HG02970 (cell line): Measurements from ENCODE around the gene VEGFA.
"Not testable (repeated sequence)": the region's sequence is repeated elsewhere in the genome, so short reads cannot be mapped to it uniquely, and the experiment has no call there.

Experiments used
- ATAC-seq: cut with Tn5 transposase; IDR thresholded peaks from one replicate; pipeline ENCODE4 v1.9.1; 2021; ENCODE audit warnings: mild to moderate bottlenecking, moderate library complexity, moderate number of reproducible peaks; ENCODE audit not compliant: unreplicated experiment, low FRiP score

Gene VEGFA

DNA sequence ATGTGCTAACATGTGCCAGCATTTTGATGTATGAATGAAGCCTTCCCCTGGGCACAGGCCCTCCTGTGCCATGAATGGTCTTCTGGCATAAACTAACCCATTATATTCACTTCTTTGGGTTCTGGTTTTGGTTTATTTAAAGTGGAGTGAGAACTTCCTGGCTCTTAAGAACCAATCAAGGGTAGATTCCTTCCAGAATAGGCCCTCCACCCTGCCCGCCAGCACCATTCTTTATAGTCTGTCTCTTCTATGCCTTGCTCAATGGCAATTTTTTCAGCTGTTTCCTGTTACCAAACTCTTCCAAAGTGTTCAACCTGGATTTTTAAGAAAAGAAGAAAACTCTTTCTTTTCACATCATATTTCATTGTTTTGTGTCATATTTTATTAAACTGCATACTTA is 44.1 kb downstream of the VEGFA start:
- no peak for ATAC-seq

DNA sequence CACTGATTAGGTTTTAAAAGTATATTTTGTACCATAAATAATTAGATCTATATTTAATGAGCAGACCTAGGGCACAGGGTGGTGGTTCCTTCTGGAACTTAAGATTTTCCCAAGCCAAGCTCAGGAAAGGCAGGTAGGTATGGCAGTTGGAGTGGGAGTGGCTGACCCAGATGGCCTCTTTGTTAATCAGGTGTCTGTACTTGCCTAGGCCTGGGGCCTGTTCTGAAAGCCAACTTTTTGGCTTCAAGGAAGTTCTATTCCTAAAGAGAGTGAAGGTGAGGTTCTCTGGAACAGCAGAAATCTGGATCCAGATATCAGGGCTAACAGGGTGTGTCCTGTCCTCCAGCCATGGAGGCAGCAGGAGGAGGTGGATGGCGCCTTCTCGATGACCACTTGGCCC is 44.9 kb downstream of the VEGFA start:
- no peak for ATAC-seq

DNA sequence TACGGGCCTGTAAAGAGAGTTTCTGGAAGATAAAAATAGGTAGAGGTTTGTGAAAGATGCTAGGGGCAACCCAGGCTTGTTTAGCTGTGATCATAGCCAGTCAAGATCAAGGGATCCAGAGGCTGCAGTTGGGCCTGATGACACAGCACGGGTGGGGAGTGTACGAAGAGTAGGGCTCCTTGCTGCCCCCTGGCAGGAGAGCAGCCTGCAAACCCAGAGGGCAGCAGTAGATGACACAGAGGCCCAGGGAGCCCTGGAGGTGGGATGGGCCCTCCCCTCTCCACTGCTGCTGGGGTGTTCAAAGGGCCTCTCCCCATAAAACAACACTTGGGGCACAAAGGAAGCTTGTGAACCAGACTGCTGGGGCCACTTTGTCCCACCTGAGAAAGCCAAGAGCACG is 47.2 kb downstream of the VEGFA start:
- no peak for ATAC-seq

DNA sequence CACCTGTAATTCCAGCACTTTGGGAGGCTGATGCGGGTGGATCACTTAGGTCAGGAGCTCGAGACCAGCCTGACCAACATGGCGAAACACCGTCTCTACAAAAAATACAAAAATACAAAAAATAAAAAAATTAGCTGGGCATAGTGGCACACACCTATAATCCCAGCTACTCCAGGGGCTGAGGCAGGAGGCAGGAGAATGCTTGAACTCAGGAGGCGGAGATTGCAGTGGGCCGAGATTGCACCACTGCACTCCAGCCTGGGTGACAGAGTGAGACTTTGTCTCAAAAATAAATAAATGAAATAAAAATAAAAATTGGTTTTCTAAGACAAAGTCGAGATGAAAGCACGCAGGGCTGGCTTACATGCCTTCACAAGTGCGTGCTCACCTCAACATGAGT is 49.0 kb downstream of the VEGFA start:
- ATAC-seq, result not testable (repeated sequence)

DNA sequence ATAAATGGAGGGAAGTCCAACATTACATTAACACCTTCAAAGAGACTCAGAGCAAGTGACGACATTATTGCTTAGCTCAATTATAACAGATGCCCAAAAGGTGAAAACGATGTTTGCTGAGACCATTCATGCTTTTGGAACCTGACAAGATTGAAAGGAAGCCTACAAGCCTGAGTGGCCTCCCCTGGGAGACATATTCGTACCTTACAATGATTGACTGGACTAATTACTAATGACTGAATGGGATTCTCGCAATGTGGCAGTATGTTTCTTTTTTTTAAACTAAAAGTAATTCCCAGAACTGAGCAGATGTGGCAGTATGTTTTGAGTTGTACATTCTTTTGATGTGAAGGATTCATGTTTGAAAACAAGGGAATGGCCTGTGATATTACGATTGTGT is 49.9 kb downstream of the VEGFA start:
- no peak for ATAC-seq

DNA sequence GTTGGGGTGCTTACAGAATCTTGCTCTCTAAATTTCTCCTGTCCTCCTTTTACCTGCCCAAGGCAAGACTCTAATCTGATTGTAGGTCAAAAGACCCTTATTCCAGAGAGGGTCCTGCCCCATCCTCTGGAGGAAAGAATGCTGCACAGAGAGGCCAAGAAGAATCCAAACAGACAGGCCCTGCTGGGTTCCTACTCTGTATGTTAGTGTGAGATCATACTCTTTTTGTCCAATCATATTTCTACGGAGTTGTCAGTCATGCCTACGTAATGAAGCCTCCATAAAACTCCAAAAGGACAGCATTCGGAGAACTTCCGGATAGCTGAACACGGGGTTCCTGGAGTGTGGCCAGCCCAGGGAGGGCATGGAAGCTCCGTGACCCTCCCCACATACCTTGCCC is 50.5 kb downstream of the VEGFA start:
- ATAC-seq, result no peak

DNA sequence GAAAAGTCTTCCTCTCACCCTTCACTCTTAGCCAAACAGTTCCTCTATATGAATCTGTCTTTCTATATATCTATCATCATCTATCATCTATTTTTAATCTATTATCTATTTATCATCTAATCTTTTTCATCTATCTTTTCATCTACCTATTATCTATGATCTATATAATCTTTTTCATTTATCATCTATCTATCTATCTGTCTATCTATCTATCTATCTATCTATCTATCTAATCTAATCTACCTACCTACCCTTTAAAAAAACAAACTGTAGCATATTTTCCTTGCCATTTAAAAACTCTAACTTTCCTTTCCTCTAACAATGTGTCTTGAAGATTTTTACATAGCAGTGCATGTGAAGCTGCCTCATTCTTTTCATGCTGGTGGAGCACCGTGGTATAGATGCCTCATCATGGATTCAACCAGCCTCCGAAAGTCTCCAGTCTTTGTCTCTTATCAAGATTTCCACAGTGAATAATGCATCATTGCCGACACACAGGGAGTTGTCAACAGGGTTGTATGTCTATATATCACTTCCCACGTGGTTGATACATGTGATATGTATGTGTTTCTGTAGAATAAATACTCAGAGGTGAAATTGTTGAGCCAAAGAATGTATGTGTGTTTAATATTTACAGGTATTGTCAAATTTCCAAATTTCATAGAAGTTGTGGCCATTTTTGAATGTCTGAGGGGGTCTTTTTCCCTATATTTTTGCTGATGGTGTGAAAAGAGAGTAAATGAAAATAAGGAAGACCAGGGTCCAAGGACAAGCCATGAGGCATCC is 51.3 kb downstream of the VEGFA start:
- ATAC-seq, result no peak

DNA sequence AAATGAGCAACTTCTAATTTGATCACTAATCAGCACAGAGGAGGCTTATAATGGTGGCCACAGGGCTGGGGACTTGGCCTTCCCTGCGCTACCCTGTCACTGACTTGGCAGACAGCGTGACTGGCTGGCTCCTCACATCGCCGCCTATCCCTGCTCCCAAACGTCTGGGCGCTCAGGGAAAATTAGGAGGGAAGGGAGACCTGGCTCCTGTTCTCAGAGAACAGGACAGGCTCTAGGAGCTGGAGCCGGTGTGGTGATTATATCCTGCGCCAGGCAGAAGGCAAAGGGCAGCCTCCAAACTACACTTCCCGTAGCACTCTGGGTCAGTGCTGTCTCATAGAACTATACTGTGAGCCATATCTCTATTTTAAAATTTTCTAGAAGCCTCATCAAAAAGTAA is 53.4 kb downstream of the VEGFA start:
- ATAC-seq, result no peak

DNA sequence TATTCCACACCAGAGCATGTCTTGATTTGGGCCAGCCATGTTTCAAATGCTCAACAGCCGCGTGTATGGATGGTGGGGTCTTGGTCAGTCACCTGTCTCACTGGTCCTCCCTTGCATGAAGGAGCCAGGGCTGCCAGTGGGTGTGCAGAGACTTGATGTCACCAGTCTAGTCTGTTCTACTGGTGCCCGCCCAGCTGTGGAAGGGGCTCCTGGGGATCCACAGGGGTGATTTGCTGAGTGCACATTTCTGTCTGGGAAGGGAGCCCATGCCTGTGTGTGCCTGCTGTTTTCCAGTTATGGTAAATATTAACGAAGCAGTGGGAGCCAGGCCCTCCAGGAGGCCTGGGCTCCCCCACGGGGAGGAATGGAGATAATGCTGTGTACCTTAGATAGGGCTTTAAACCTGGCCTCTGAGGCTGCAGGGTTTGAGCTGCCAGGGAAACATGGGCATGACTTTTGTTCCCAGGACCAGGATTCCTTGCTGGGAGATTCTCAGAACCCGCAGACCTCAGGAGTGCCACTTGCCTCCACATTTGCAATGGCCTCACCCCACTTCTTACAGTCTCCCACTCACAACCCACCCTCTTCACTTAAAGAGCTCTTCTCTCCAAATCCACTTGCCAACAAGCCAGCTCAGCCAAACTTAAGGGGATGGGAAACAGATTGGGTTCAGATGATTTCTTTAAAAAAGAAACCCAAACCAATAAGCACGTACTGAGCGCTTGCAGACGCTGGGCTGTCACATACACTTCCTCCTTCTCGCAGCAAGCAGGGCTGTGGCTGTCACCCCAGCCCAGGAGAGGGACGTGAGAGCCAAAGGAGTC is 54.1 kb downstream of the VEGFA start:
- no peak for ATAC-seq

DNA sequence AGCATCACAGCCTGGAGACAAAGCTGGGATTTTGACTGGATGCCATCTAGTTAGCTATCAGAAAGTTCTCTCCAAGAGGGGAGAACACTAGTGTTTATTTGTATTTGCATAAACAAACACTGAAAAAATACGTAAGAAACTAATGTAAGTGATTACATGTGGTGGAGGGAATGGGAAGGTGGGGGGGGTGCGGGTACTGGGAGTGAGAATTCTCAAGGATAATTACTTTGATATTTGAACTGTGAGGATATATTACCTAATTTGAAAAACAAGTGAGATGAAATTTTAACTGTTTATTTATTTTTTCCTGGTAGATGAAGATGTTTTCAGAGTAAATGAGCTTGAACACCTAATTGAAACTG is 54.7 kb downstream of the VEGFA start:
- no peak for ATAC-seq

DNA sequence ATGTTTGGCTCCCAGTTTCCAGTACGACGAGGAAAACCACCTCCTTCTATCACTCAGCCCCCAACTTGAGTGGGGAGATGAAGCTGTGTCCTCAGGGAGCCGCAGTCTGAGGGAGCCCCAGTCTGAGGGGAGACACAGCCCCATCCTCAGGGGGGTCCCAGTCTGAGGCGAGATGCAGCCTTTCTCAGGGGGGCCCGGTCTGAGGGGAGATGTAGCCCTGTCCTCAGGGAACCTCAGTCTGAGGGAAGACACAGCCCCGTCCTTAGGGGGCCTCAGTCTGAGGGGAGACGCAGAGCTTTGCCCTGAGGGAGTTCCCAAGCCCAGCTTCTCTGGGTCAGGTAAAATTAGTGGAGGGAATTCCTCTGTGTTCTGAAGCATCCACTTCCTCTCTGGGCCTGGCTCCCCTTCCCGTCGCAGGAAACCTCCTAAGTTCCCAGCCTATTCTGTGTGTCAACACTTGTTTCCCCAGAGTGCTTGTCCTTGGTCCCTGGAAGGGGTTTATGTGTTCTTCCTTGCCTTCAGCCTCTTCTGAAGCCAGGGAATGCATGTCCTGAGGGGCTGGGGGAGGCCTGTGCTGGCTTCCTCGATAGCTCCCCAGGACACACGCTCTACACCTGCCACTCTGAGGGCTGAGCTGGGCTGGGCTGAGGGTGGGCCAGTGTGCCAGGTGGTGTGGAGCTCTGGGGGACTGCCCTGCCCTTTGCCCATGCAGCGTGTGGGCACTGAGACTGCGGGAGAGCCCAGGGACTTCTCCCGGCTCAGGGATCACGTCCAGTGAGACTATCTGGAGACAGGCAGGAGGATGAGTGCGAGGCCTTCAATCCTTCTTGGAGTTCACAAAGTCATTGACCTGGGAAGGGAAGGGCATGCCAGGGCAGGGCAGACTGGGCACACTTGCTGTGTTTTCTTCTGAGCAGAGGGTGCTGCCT is 55.4 kb downstream of the VEGFA start:
- no peak for ATAC-seq

DNA sequence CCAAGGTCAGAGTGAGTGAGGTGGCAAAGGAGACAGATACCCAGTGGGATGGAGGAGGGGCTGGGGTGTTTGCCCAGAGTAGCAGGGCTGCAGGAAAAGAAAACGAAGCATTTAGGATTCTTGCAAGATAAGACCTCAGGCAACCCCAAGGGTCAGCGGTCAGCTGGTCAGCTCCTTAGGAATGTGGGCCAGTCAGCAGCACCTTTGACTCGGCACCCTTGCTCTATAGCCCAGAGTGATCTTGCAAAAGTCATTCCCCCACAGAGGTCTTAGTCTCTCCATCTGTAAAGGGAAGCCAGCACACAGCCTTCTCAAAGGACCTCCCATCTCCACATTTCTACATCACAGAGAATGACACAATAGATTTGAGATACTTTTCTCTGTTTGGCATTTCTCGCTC is 56.7 kb downstream of the VEGFA start:
- ATAC-seq, result no peak

DNA sequence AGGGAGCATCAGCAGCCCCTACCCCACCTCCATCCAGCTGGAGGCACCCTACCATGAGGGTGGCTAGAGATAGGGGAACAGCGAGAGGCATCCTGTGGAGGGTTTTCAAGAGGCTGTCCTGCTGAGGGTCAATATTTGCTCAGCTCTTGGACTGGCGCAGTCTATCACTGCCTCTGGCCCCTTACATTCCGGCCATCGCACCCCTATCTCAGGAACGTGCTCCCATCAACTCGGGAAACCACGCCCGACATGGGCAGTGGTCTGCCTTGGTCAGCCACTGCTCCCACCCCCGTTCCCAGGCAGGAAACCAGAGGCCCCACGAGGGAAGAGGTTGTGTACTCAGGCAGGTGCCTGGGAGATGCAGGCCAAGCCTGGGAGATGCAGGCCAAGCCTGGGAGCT is 57.9 kb downstream of the VEGFA start:
- ATAC-seq, result no peak

DNA sequence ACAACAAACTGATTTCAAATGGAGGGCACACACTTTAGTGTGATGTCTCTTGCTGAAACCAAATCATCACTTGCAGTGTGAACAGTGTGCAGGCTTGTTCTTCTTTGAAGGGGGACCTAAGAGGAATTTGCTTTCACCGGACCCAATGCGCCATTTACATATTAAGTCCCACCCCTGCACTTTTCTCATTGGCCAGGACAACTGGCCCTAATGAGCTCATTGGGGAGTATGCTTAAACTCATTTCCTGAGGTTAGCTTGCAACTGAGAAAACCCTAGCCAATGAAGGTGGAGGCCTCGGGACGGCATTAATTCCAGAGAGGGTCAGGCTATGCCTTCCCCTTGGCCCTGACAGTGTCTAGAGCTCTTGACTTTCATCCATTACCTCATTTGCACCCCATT is 58.7 kb downstream of the VEGFA start:
- no peak for ATAC-seq

DNA sequence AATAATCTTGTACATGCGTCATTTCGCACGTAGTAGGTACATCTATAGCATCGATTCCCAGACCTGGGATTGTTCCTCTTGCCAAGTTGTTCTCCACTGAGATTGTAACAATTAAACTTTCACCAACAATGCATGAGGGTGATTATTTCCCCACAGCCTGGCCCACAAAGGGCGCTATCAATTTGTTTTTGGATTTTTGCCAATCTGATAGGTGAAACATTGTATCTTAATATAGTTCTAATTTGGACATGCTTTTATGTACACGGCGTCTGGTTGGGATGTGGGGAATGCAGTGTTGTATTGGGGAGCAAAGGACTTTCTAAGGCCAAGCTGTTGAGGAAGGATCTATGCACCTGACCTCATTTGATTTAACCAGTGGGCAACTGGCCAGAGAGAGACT is 59.5 kb downstream of the VEGFA start:
- no peak for ATAC-seq

DNA sequence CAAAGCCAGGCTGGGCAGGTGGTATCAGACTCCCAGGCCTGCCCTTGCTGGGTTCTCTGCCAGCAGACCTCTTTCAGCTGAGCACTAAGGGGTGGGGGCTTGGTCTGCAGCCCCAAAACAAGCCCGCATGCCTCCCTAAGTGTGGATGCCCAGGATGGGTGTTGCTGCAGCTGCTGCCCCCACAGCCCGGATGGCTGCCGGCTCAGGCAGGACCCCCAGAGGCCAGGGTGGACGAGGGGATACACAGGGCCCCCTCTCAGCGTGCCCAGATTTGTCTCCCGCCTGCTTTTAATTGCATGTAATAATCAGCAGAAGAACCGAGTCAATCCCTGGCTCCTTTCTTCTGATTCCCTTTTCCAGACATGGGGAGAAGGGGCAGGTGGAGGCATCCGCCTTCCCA is 60.8 kb downstream of the VEGFA start:
- no peak for ATAC-seq

DNA sequence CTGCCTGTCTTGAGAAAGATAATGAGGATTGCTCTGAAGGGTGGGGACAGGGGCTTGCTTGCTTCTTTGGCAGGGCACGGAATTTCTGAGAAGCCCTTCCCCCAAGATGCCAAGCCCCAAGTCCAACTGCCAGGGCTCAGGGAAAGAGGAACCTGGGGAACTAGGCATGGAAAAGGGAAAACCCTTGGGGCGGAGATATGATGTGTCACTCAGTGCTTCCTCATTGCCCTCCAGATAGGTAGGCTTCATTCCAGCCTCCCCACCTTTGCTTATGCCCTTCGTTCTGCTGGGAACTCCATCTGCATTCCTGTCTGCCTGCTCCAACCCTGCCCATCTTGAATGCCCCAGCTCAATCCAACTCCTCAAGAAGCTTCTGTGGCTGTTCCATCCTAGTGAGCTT is 61.2 kb downstream of the VEGFA start:
- ATAC-seq, result no peak

DNA sequence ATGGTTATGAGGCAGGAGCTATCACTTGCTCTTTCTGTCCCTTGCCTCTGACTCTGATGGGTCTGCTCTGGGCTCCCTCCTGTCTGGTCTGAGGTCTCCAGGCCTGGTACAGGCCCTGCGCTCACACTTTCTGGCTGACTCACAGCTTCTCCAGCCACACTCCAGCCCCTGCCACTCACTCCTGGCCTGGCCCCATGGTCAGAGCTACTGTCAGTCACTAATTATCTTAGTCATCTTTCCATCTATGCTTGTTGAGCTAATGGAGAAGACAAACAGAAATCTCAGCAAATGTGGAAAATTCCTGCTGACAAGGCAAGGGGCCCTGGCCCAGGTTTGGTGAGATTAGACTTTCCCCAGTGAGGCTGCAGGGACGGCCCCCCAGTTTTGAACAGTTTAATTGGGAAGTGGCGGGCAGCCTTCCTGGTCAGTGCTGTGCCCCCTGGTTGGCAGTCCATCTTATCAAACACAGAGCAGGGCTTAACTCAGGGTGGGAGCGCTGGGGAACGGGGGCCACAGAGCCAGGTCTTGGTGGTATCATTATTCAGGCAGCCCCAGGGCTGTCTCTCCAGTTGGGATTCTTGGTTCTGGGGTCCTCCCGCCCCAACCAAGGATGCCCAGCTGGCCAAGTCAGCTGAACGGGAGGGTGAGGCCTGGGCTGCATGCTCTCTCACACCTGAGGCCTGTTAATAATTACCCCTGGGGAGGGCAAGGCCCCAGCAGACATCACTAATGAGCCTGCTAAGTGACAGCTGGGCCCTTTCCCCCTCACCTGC is 63.4 kb downstream of the VEGFA start:
- ATAC-seq, result no peak

DNA sequence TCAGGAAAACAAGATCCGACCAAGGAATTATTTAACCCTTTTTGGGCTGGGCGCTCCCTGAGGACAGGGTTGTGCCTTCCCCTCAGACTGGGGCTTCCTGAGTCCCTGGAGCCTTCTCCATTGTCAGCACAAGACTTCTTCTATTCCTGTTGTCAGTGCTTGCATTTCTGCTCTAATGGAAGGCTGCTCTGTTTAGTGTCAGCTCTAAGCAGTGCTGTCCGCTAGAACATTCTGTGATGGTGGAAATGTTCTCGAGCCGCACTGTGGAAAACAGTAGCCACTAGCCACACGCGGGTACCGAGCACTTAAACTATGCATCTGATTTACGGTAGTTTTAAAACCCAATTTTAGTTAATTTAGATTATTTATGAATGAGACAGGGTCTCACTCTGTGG is 64.0 kb downstream of the VEGFA start:
- no peak for ATAC-seq

DNA sequence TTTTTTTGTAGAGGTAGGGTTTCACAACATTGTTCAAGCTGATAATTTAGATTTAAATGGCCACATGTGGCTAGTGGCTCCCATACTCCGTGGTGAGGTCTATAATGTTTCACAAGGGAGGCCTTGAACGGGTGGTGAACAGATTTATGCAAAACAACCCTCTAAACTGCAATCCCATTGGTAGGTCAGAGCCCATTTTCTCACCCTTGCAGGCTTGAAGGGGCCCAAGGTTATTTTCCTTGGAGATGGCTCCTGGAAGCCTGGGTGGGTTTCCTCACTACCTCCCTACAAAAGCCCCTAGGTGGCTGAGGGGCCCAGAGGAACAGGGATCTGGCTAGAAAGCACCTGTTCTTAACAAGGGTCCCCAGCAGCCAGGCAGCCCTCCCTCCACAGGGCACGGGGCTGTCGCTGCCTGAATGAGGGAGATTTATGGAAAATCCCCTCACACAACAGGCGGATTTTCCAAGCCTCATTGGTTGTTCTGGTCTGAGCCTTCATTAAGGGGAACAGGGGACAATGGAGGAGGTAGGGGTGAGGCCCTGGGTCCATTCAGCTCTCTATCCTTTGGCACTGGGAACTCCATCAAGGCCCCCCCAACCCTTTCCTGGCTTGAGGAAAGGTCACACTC is 64.6 kb downstream of the VEGFA start:
- no peak for ATAC-seq
